ENCODE results near the gene MGAT4A.

MGAT4A gene

DNA sequence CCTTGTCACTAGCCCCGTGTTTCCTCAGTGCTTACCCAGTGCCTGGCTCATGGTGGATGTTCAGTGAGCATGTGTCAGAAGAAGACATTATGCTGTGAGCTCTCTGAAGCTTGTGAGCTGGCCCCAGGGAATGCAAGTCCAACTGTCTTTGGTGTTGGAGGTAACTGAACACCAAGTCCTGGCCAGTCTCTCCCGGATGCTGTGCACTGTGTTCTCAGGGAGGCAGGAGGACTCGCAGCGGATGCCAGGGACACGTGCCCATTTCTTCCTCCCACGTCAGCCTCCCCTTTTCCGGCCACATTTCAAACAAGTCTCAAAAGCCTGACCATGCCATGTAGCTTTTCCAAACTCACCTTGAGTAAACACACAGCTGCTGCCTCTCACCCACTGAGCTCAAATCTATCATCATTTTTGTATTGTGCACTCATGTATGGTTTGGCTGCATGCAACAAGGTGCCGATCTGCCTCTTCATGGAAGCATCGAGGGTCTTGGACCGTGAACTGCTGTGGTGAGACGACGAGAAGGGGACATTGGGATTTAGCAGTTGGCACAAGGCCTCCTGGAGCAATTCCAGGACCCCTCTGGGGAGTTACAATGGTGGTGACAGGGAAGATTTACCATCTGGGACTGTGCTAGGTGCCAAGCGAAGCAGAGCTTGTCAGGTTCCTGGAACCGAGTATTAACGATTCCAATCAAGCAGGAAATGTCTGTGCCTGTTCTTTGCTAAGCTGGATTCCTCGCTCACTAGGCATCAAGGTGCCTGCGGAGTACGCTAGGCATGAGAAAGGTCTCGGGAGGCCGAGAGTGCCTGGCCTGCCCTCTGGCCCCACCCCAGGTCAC, 44.4 kb upstream of the MGAT4A start:
- H3K27ac ChIP-seq: no peak overlapping the region
- CTCF ChIA-PET: interaction anchor here (0.7 kb wide), 1 partner anchor 126 kb away, joined by 3 read pairs; no protein-coding TSS in a partner anchor
- POLR2A ChIA-PET (ENCODE audit: low non-redundant PET): no interaction called here

DNA sequence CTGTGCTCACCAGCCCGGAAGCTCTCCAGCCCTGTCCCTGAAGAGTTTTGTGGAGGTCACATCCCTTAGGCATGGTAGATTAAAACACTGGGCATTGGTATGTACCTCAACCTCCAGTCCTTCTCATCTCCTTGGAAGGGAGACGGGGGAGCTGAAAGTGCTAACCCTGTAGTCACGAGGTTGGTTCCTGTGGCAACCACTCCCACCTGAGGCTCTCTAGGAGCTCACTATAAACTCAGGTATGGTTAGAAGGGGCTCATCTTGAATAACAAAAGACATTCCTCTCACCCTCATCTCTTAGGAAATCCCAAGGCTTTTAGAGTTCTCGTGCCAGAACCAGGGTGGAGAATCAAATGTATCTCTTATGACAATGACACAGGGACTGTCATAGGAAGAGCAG, 43.0 kb upstream of the MGAT4A start:
- no peak for DNase-seq (ENCODE audit: low spot score)
- POLR2A ChIA-PET (ENCODE audit: low non-redundant PET): no interaction called here
- TF ChIP-seq, protein P1, sequence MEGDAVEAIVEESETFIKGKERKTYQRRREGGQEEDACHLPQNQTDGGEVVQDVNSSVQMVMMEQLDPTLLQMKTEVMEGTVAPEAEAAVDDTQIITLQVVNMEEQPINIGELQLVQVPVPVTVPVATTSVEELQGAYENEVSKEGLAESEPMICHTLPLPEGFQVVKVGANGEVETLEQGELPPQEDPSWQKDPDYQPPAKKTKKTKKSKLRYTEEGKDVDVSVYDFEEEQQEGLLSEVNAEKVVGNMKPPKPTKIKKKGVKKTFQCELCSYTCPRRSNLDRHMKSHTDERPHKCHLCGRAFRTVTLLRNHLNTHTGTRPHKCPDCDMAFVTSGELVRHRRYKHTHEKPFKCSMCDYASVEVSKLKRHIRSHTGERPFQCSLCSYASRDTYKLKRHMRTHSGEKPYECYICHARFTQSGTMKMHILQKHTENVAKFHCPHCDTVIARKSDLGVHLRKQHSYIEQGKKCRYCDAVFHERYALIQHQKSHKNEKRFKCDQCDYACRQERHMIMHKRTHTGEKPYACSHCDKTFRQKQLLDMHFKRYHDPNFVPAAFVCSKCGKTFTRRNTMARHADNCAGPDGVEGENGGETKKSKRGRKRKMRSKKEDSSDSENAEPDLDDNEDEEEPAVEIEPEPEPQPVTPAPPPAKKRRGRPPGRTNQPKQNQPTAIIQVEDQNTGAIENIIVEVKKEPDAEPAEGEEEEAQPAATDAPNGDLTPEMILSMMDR (conservative IDR thresholded peaks at IDR 0.05; ENCODE audit: low read depth): no peak
- no peak overlapping the region for H3K27ac ChIP-seq
- CTCF ChIA-PET: interaction anchor here (0.6 kb wide), 2 partner anchors 19 to 144 kb away, joined by 3 read pairs; no protein-coding TSS in a partner anchor

More for the DNA sequence above, 44.4 kb upstream of the MGAT4A start:
- no peak for DNase-seq (ENCODE audit: low spot score)
- TF ChIP-seq, protein P1 (conservative IDR thresholded peaks at IDR 0.05; ENCODE audit: low read depth): no peak

DNA sequence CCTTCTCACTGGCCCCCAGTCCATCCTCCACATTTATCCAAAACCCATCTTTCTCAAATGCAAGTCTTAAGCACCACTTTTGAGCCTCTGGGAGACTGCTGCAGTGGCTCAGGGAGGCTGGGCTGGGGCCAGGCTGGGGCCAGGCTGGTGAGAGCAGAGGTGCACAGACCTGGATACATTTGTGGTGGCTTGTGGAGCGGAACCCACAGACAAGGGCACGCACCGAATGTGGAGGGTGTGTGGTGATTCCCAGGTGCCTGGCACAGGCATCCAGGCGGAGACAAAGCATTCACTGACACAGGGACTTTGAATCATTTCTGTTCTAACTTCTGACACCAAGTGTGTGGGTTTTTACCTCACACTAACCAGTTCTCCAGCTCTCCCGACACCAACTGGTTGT, 42.2 kb upstream of the MGAT4A start:
- CTCF ChIA-PET: no interaction called here

DNA sequence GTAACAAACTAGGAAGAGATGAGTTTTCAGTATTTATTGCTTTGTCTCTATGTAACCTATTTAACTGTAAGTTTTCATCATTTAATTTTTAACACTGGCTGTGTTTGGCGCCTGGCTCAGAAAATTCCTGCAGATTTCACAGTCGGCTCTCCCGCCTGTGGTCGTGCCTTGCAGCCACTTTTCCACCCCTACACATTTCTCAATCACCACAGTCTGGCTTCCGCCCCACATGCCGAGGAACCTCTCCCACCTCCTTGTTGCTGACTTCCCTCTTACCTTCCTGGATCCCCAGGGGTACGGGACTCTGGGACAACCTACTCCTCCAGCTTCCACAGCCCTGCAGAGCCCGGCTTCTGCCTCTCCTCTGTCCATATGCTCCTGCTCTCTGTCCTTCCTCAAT, 41.6 kb upstream of the MGAT4A start:
- ChIA-PET CTCF (no interaction called here), POLR2A (ENCODE audit: low non-redundant PET) (no interaction called here)
- no peak for DNase-seq (ENCODE audit: low spot score)
- no peak overlapping the region for H3K27ac ChIP-seq
- TF ChIP-seq, protein P1 (conservative IDR thresholded peaks at IDR 0.05; ENCODE audit: low read depth): no peak

More for the DNA sequence above, 42.2 kb upstream of the MGAT4A start:
- DNase-seq (ENCODE audit: low spot score): no peak
- no peak overlapping the region for H3K27ac ChIP-seq
- POLR2A ChIA-PET (ENCODE audit: low non-redundant PET): no interaction called here
- TF ChIP-seq, protein P1 (conservative IDR thresholded peaks at IDR 0.05; ENCODE audit: low read depth): no peak

DNA sequence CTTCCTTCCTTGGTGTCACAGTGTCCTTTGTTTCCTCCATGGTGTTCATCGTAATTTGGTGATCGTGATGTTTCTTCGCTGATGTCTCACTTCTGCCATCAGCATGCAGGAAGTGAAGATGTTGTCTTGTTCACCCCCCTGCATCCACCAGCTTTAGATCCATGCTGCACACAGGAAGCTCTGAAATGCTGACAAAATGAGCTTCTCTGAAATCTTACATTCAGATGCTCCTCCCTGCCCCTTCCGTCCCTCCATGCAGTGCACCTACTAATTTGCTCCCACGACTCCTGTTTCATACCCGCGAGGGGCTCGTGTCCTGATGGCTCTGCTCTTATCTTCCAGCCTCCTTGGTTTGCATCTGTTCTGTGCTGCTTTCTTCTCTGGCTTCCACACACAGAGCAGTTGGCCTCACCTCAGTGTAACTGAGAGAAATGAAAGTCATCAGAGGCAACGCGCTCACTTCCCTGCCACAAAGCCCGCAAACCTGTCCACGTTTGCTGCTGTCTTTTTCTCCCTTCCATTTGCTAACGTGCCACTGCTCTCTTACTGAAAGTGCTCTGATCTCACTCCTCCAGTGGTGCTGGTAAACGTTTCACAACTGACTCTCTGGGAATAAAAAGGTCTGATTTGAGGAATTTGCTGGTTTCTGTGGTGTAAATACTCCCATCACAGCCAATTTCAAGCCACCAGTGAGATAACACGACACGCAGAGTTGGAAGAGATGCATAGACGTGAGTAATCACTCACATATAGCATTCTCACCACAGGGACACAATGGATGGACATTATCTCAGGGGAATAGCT, 41.0 kb upstream of the MGAT4A start:
- TF ChIP-seq, protein P1 (conservative IDR thresholded peaks at IDR 0.05; ENCODE audit: low read depth): no peak
- ChIA-PET CTCF (no interaction called here), POLR2A (ENCODE audit: low non-redundant PET) (no interaction called here)
- H3K27ac ChIP-seq: no peak overlapping the region
- DNase-seq (ENCODE audit: low spot score): no peak

DNA sequence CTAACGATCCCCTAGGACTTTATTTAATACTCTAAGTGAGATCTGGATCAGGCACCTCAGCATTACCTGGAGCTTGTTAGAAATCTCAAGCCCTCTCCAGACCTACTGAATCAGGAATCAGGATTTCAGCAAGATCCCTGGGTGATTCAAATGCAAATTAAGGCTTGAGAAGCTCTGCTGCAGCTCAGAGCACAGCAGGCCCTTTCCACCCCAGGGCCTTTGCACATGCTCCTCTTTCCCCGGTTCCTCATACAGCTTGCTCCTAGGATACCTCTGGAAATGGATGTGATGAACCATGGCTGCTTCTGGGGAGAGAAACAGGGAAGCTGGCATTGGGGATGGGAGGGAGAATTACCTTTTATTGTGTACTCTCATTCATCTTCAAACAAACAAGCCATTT, 40.3 kb upstream of the MGAT4A start:
- ChIA-PET CTCF (no interaction called here), POLR2A (ENCODE audit: low non-redundant PET) (interaction anchor here (0.6 kb wide), 1 partner anchor 241 kb away, joined by 4 read pairs; no protein-coding TSS in a partner anchor)
- TF ChIP-seq, protein P1 (conservative IDR thresholded peaks at IDR 0.05; ENCODE audit: low read depth): no peak
- DNase-seq (ENCODE audit: low spot score): no peak
- H3K27ac ChIP-seq: no peak overlapping the region
